ENCODE measurements around the gene CYB561D2. TPM values are rescaled to one million over a fixed set of nuclear protein-coding genes. Genes with fewer than 3 reads are reported as not detected.

The CYB561D2 gene, protein sequence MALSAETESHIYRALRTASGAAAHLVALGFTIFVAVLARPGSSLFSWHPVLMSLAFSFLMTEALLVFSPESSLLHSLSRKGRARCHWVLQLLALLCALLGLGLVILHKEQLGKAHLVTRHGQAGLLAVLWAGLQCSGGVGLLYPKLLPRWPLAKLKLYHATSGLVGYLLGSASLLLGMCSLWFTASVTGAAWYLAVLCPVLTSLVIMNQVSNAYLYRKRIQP
- total RNA-seq, result 26.6 and 29.2 TPM in 2 replicates

GRCh38 chr3:50350527-50351322 is at the start of gene CYB561D2, which contains the start of gene NPRL2:
CYB561D2 (plus strand) TSS chr3:50350862; CDS start chr3:50351434, 572 bp downstream.
NPRL2 (minus strand) TSS chr3:50350775; CDS start chr3:50350652, 123 bp downstream.

DNA sequence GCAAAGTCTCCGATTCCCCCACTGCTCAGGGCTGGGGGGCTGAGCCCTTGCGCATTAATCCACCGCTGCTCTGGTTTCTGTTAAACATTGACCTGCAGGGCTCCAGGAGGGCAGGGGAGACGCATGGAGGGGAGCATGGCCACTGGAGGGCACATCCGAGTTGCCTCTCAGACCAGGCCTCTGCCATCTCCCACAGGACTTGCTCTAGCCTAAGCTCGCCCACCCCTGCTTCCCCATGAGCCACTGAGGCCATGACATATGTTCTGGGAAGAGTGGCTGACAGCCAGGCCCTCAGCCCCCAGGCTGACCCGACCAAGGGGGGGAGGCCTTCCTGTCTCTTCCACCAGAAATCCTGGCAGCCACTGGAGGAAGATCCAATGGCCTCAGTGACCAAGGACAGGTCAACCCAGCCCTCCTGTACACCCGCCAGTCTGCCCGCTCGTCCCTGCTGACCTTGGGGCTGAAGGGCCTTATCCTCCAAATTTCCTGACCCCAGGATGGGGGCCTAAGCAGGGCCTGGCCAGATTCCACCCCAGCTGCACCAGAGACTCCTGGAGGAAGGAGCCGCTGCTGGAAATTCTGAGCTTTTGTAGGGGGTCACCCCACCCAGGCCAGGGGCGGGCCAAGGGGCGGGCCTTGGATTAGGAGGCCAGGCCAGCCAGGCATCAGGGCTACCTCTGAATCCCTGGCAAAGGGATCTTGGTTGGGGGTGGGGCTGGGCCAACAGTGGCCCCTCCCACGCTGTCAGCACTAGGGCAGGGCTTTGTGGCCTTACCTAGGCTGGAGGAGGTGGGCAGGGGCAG is 47.4 kb upstream of the CYB561D2 start, which contains the start of gene HYAL1:
Gene HYAL1, minus strand, starts transcription at position 562 of the 803 bp plus-strand sequence. CDS start 618 bp downstream, outside the sequence.

DNA sequence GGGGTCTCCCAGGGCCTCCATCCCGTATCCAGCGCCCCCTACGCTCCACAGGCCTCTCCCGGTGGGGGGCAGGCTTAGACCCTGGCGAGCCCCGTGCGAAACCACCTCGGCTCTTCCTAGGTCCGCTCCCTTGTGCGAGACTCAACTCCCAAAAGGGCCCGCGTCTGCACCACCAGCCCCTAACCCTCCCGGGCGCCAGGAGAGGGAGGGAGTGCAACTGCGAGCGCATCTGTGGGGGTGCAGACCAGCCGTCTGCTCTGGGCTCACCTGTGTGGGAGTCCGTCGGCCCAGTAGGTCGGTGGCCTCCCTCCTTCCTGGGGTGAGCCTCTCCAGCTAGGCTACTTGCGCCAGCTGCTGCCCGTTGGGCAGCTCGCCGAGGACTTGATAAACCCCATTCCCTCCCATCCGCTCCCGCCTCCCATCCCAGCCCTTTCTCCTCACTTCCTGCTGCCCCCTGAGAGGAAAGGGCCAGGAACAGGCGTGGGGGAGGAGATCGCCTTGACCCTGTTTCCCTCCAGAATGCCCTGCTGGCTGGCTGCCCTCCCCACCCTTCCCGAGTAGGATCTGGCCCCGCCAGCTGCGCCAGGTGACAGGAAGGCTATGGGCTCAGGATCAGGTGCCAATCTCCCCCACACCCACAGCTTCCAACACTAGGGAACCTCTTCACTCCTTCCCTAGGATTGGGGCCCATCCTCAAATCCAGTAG is 28.1 kb upstream of the CYB561D2 start, which contains the start of gene HYAL2:
Gene HYAL2, minus strand, starts transcription at position 360 of the 706 bp plus-strand sequence. CDS start 2,256 bp downstream, outside the sequence.

DNA sequence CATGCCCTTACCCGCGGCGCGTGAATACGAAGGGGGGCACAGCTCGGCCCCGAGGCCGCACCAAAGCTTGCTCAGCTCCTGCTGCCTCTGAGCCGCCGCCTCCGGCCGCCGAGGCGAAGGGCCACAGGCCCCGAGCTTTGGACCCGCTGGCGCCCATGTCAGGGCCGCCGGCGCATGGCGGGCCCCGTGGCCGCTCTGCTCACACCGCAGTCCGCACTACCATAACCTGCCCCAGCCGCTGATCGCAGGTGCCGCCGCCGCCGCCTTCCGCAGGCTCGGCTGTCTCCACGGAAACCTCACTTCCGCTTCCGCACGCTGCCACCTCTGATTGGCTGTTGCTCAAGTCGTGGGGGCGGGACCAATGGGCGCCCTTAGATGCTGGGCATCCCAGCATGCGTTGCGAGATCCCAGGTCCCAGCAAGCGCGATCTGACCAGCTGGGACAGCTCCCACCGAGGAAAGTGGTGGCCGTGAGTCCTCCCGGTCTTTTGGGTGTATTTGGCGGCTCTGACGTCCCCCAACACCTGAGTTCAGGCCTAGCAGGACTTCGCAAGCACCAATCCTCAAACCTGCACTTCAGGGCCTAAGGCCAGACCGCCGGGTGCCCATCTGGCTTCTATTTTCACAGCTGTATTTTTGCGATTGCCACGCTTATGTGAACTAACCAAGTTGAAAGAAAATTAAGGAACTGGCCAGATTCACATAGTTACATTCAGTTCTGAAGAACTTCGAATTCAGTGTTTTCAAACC is 22.5 kb upstream of the CYB561D2 start, which contains the start of gene TUSC2:
Gene TUSC2, minus strand, starts transcription at position 281 of the 749 bp plus-strand sequence. Its CDS starts 124 bp downstream, at position 157.

GRCh38 chr3:50340448-50341329 is 10.0 kb upstream of the CYB561D2 start, which contains the start of gene RASSF1:
RASSF1 (minus strand) TSS chr3:50340836; CDS start chr3:50340805, 31 bp downstream.

DNA sequence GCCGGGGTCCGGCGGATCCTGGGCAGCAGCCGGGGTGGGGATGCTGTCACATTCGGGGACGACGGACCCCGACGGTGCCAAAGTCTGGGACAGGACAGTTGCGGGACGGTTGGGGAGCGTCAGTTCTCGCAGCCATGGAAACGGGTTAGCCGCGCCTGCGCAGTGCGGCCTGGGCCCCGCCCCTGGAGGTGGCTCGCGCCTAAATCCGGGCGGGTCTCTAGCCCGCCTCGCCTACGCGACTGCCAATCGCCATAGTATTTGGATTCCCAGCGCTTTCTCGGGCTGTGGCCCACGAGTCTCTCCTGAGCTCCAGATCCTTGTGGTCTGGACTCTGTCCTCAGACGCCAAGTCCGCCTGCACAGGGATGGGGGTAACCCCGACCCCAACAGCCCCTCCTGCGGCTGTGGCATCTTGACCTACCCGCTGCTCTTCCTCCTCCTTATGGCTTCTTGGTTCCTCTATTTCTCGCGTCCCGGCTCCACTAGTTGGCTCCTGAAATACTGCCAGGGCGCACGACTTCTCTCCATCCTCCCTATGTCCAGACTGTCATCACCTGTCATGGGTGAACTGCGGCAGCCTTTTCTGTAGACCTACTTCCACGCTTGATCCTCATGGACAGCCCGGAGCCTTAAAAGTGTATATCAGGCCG is 5.0 kb upstream of the CYB561D2 start, which contains the start of gene ZMYND10:
Gene ZMYND10, minus strand, starts transcription at position 147 of the 649 bp plus-strand sequence. CDS start 153 bp downstream, outside the sequence.

DNA sequence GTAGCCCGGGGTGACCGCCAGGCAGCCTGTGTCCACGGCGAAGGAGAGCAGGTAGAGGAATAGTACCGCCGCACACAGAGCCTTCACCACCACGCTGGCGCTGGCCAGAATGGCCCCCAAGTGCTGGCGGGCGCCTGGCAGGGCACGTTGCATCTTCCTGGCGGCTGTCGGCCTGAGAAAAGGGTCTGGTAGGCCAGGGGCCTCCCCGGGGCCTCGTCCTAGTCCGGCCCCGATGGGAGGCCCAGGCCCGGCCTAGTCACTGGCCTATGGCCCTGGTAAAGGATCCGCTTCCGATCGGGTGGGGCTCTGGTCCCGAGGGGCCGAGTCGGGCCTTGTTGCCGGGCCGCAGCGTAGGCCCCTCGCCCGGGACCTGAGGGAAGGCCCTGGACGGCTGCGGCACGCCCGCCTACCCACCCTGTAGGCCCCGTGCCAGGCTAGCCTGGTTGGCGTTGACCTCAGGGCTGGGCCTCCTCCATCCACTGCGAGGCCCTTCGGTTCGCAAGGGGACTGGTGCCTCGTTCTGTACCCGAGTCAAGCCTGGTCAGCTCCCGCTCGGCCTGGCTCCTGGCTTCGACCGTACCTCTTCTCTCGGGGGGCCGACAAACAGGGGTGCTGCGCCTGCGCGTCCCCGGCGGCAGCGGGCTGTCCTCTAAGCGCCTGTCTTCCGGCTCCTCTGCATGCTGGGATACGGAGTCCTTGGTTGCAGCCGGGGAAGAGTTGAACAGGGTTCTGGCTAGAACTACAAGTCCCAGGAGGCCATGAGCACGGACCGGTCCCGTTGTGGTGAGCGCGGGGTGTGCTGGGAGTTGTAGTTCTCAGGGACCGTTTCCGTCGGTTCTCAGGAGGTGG is 8.5 kb downstream of the CYB561D2 start, which contains the start of gene TMEM115:
Gene TMEM115, minus strand, starts transcription at position 611 of the 849 bp plus-strand sequence. Its CDS starts 458 bp downstream, at position 153.

Other genes starting within 250 kb of the CYB561D2 start
- gene SEMA3F, start 195.5 kb upstream of the CYB561D2 start, total RNA-seq, result 42.6 and 106 TPM in 2 replicates
- gene GNAT1, start 159.3 kb upstream of the CYB561D2 start, total RNA-seq, result not detected in 2 replicates
- gene SLC38A3, start 145.6 kb upstream of the CYB561D2 start, total RNA-seq, result under 0.01 TPM in 1 of 2 replicates, not detected in the other
- gene GNAI2, start 114.7 kb upstream of the CYB561D2 start, total RNA-seq, result 319 and 452 TPM in 2 replicates
- 0.65 and 1.4 TPM in 2 replicates for gene SEMA3B, start 81.7 kb upstream of the CYB561D2 start, total RNA-seq
- gene LSMEM2, start 71.8 kb upstream of the CYB561D2 start, total RNA-seq, result not detected in 2 replicates
- gene IFRD2, start 58.4 kb upstream of the CYB561D2 start, total RNA-seq, result 107 and 139 TPM in 2 replicates
- gene HYAL3, start 51.5 kb upstream of the CYB561D2 start, total RNA-seq, result 5.2 and 6.2 TPM in 2 replicates
- gene NAA80, start 51.5 kb upstream of the CYB561D2 start, total RNA-seq, result 1.7 and 2.6 TPM in 2 replicates
- 0.65 and 1.4 TPM in 2 replicates for gene HYAL1, start 47.3 kb upstream of the CYB561D2 start, total RNA-seq
- 382 and 404 TPM in 2 replicates for gene HYAL2, start 28.1 kb upstream of the CYB561D2 start, total RNA-seq
- 23.1 and 36.0 TPM in 2 replicates for gene TUSC2, start 22.6 kb upstream of the CYB561D2 start, total RNA-seq
- gene RASSF1, start 10.0 kb upstream of the CYB561D2 start, total RNA-seq, result 16.7 and 16.9 TPM in 2 replicates
- 0.15 and 0.32 TPM in 2 replicates for gene ZMYND10, start 5.1 kb upstream of the CYB561D2 start, total RNA-seq
- 18.7 and 20.8 TPM in 2 replicates for gene NPRL2, start 87 bp upstream of the CYB561D2 start, total RNA-seq
- gene TMEM115, start 8.7 kb downstream of the CYB561D2 start, total RNA-seq, result 33.6 and 41.6 TPM in 2 replicates
- not detected in 2 replicates for gene CACNA2D2, start 152.8 kb downstream of the CYB561D2 start, total RNA-seq
- 2.9 and 4.7 TPM in 2 replicates for gene C3orf18, start 216.9 kb downstream of the CYB561D2 start, total RNA-seq
- gene HEMK1, start 218.7 kb downstream of the CYB561D2 start, total RNA-seq, result 9.7 and 15.2 TPM in 2 replicates

Data from epithelial cell of umbilical artery (primary cell).